Activated naive CD8-positive, alpha-beta T cell (primary cell): ENCODE results near the gene NUDT11.

Source experiments
- H3K27ac Mint-ChIP-seq: one replicate; pipeline ENCODE4 v1.8.0; 2021; ENCODE audit warnings: mixed read lengths
- H3K27me3 Mint-ChIP-seq: one replicate; pipeline ENCODE4 v1.8.0; 2021; ENCODE audit warnings: mixed read lengths
- H3K36me3 Mint-ChIP-seq: one replicate; pipeline ENCODE4 v1.8.0; 2021; ENCODE audit warnings: mixed read lengths
- H3K4me1 Mint-ChIP-seq: one replicate; pipeline ENCODE4 v1.8.0; 2021; ENCODE audit warnings: low read depth, mixed read lengths
- H3K4me3 Mint-ChIP-seq: one replicate; pipeline ENCODE4 v1.8.0; 2021; ENCODE audit warnings: mild to moderate bottlenecking, mixed read lengths
- H3K9me3 Mint-ChIP-seq: one replicate; pipeline ENCODE4 v1.8.0; 2021; ENCODE audit warnings: low read depth, mixed read lengths

NUDT11 gene

GRCh38 chrX:51440365-51440764, 56.0 kb downstream of the NUDT11 start:
- Mint-ChIP-seq H3K4me3 (no peak overlapping the region), H3K27ac (no peak overlapping the region), H3K27me3 (no peaks in the 10 kb centered on the region), H3K36me3 (peaks cover 10% of the 10 kb centered on the region), H3K4me1 (peaks cover 2% of the 10 kb centered on the region), H3K9me3 (peaks cover 4% of the 10 kb centered on the region)
